Subcutaneous abdominal adipose tissue (tissue), 5 donors: ENCODE measurements around the gene SINHCAF.
"Not testable (repeated sequence)": the region's sequence is repeated elsewhere in the genome, so short reads cannot be mapped to it uniquely, and the experiment has no call there.

ENCODE experiments used
- H3K27ac ChIP-seq: one replicate; pipeline ENCODE4 v1.7.0; 2013; ENCODE audit warnings: low read depth, mild to moderate bottlenecking, inconsistent platforms, low read length, moderate library complexity
- H3K27me3 ChIP-seq, 5 donors: one replicate each; pipeline ENCODE4 v1.7.0; 2013; ENCODE audit warnings: low read length in 5 of 5, inconsistent platforms in 1 of 5; ENCODE audit not compliant: control insufficient read depth in 5 of 5, insufficient read depth in 4 of 5
- H3K36me3 ChIP-seq, 5 donors: one replicate each; pipeline ENCODE4 v1.7.0; 2013; ENCODE audit warnings: low read length in 5 of 5; ENCODE audit not compliant: control insufficient read depth in 5 of 5, insufficient read depth in 5 of 5
- H3K4me1 ChIP-seq, 5 donors: one replicate each; pipeline ENCODE4 v1.7.0; 2013; ENCODE audit warnings: low read length in 5 of 5, mild to moderate bottlenecking in 3 of 5, moderate library complexity in 1 of 5; ENCODE audit not compliant: control insufficient read depth in 5 of 5, insufficient read depth in 5 of 5
- H3K4me3 ChIP-seq, 5 donors: one replicate each; pipeline ENCODE4 v1.7.0; 2013; ENCODE audit warnings: low read length in 5 of 5, low read depth in 1 of 5
- H3K9ac ChIP-seq, 5 donors: one replicate each; pipeline ENCODE4 v1.7.0; 2013; ENCODE audit warnings: low read length in 5 of 5, mild to moderate bottlenecking in 4 of 5, moderate library complexity in 3 of 5
- H3K9me3 ChIP-seq, 5 donors: one replicate each; pipeline ENCODE4 v1.7.0; 2013; ENCODE audit warnings: low read length in 5 of 5; ENCODE audit not compliant: control insufficient read depth in 5 of 5
- donor health status: healthy.
- donor health status: healthy.
- donor health status: healthy.
- donor health status: healthy.
- donor health status: healthy.

SINHCAF gene

GRCh38 chr12:31272607-31273225 lies 53.2 kb downstream of the SINHCAF start:
- no peak overlapping the region for H3K9ac ChIP-seq
- no peaks in the 10 kb centered on the region for H3K36me3 ChIP-seq
- H3K27me3 ChIP-seq: no peaks in the 10 kb centered on the region
- peaks cover 0 to 8% (median 0%) of the 10 kb centered on the region in 5 donors for H3K4me1 ChIP-seq
- H3K9me3 ChIP-seq: no peaks in the 10 kb centered on the region
- H3K4me3 ChIP-seq: no peak overlapping the region
- H3K27ac ChIP-seq: no peak overlapping the region

GRCh38 chr12:31267966-31268365 lies 58.0 kb downstream of the SINHCAF start:
- H3K9me3 ChIP-seq: no peaks in the 10 kb centered on the region
- no peaks in the 10 kb centered on the region for H3K4me1 ChIP-seq
- no peak overlapping the region for H3K27ac ChIP-seq
- H3K27me3 ChIP-seq: no peaks in the 10 kb centered on the region
- no peak overlapping the region for H3K4me3 ChIP-seq
- no peak overlapping the region for H3K9ac ChIP-seq
- no peaks in the 10 kb centered on the region for H3K36me3 ChIP-seq

- H3K27ac ChIP-seq: no peak overlapping the region
- peaks cover 0 to 5% (median 0%) of the 10 kb centered on the region in 5 donors for H3K4me1 ChIP-seq
- H3K9me3 ChIP-seq: no peaks in the 10 kb centered on the region
- no peak overlapping the region for H3K4me3 ChIP-seq
- no peaks in the 10 kb centered on the region for H3K36me3 ChIP-seq
- H3K27me3 ChIP-seq: no peaks in the 10 kb centered on the region
- H3K9ac ChIP-seq: no peak overlapping the region
Observed at GRCh38 chr12:31265722-31266121, 60.2 kb downstream of the SINHCAF start.

- Histone ChIP-seq H3K27ac (no peak overlapping the region), H3K4me1 (peaks cover 0 to 5% (median 0%) of the 10 kb centered on the region in 5 donors), H3K9me3 (no peaks in the 10 kb centered on the region), H3K4me3 (no peak overlapping the region), H3K27me3 (no peaks in the 10 kb centered on the region), H3K9ac (no peak overlapping the region), H3K36me3 (no peaks in the 10 kb centered on the region)
Observed at GRCh38 chr12:31263661-31264060, 62.3 kb downstream of the SINHCAF start.

- no peak overlapping the region for H3K4me3 ChIP-seq
- no peak overlapping the region for H3K9ac ChIP-seq
- H3K27me3 ChIP-seq: no peaks in the 10 kb centered on the region
- H3K4me1 ChIP-seq: peaks cover 0 to 5% (median 0%) of the 10 kb centered on the region in 5 donors
- no peaks in the 10 kb centered on the region for H3K36me3 ChIP-seq
- H3K9me3 ChIP-seq: no peaks in the 10 kb centered on the region
- H3K27ac ChIP-seq: no peak overlapping the region
Observed at GRCh38 chr12:31261744-31262143, 64.2 kb downstream of the SINHCAF start.

- H3K9ac ChIP-seq: no peak overlapping the region
- no peak overlapping the region for H3K27ac ChIP-seq
- H3K36me3 ChIP-seq: no peaks in the 10 kb centered on the region
- no peaks in the 10 kb centered on the region for H3K9me3 ChIP-seq
- H3K4me1 ChIP-seq: peaks cover 0 to 5% (median 0%) of the 10 kb centered on the region in 5 donors
- no peaks in the 10 kb centered on the region for H3K27me3 ChIP-seq
- no peak overlapping the region for H3K4me3 ChIP-seq
Observed at GRCh38 chr12:31260840-31261239, 65.1 kb downstream of the SINHCAF start.

- H3K27ac ChIP-seq: no peak overlapping the region
- H3K4me3 ChIP-seq: no peak overlapping the region
- no peaks in the 10 kb centered on the region for H3K36me3 ChIP-seq
- H3K27me3 ChIP-seq: no peaks in the 10 kb centered on the region
- no peaks in the 10 kb centered on the region for H3K9me3 ChIP-seq
- peaks cover 0 to 5% (median 0%) of the 10 kb centered on the region in 5 donors for H3K4me1 ChIP-seq
- H3K9ac ChIP-seq: no peak overlapping the region
Observed at GRCh38 chr12:31259136-31259886, 66.6 kb downstream of the SINHCAF start.

GRCh38 chr12:31257784-31258183 lies 68.2 kb downstream of the SINHCAF start:
- Histone ChIP-seq H3K27me3 (no peaks in the 10 kb centered on the region), H3K4me3 (no peak overlapping the region), H3K9me3 (no peaks in the 10 kb centered on the region), H3K36me3 (no peaks in the 10 kb centered on the region), H3K4me1 (peaks cover 0 to 5% (median 0%) of the 10 kb centered on the region in 5 donors), H3K9ac (no peak overlapping the region), H3K27ac (no peak overlapping the region)

GRCh38 chr12:31251707-31252611 lies 74.0 kb downstream of the SINHCAF start:
- peak overlapping the region in 2 of 5 donors; percentile 28 to 36 for H3K4me3 ChIP-seq
- H3K4me1 ChIP-seq, H3K36me3 ChIP-seq, H3K9me3 ChIP-seq, H3K27ac ChIP-seq, H3K9ac ChIP-seq, H3K27me3 ChIP-seq: not testable (repeated sequence)

GRCh38 chr12:31250179-31250578 lies 75.8 kb downstream of the SINHCAF start:
- no peak overlapping the region for H3K4me3 ChIP-seq
- no peak overlapping the region for H3K9ac ChIP-seq
- no peaks in the 10 kb centered on the region for H3K36me3 ChIP-seq
- H3K9me3 ChIP-seq: no peaks in the 10 kb centered on the region
- no peak overlapping the region for H3K27ac ChIP-seq
- no peaks in the 10 kb centered on the region for H3K27me3 ChIP-seq
- H3K4me1 ChIP-seq: peaks cover 0 to 10% (median 0%) of the 10 kb centered on the region in 5 donors
